HFF-Myc (cell line): ENCODE data around the gene MIPOL1.

Source experiments
- DNase-seq: peaks from one replicate; pipeline ENCODE4 v3.0.0-alpha.2; 2011; ENCODE audit warnings: low read depth; ENCODE audit errors: extremely low read depth
- H3K4me3 ChIP-seq: replicated peaks from 2 replicates; pipeline ENCODE4 v1.5.1; 2011; ENCODE audit warnings: low read depth, mild to moderate bottlenecking, control low read depth, low read length
- TF ChIP-seq, protein P1 (sequence below): IDR thresholded peaks from 2 replicates; pipeline ENCODE4 v1.5.1; 2012; ENCODE audit warnings: mild to moderate bottlenecking, low read depth, low read length, control low read depth; ENCODE audit errors: missing control alignments

The MIPOL1 gene

DNA sequence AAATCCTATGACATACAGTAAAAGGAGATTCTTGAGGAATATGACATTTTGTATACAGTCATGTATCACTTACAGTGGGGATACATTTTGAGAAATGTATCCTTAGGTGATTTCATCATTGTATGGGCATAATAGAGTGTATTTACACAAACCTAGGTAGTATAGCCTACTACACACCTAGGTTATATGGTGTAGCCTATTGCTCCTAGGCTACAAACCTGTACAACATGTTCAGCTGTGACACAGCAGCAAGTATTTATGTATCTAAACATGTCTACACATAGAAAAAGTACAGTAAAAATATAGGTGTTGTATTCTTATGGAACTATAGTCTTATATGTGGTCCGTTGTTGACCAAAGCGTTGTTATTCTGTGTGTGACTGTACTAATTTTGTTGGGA lies 218.5 kb downstream of the MIPOL1 start:
- H3K4me3 ChIP-seq = no peak overlapping the region
- DNase-seq = no peak
- TF ChIP-seq, protein P1, sequence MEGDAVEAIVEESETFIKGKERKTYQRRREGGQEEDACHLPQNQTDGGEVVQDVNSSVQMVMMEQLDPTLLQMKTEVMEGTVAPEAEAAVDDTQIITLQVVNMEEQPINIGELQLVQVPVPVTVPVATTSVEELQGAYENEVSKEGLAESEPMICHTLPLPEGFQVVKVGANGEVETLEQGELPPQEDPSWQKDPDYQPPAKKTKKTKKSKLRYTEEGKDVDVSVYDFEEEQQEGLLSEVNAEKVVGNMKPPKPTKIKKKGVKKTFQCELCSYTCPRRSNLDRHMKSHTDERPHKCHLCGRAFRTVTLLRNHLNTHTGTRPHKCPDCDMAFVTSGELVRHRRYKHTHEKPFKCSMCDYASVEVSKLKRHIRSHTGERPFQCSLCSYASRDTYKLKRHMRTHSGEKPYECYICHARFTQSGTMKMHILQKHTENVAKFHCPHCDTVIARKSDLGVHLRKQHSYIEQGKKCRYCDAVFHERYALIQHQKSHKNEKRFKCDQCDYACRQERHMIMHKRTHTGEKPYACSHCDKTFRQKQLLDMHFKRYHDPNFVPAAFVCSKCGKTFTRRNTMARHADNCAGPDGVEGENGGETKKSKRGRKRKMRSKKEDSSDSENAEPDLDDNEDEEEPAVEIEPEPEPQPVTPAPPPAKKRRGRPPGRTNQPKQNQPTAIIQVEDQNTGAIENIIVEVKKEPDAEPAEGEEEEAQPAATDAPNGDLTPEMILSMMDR = no peak

DNA sequence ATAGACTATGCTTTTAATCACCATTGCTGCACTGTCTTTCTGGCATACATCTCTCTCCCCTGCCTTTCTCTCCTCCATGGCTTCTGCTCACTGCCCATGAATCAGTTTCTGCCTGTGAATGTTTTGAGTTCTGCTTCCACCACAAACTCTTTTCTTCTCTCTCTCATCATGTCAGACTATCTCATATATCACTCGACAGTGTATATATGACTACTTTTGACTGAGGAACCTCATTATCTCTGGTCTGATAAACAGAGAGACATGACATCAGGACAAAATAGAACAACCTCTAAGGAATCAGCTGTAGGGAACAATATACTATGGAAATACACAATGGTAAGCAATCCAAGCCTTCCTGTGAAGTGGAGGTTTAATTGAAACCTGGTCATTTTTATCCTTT lies 219.4 kb downstream of the MIPOL1 start:
- no peak overlapping the region for H3K4me3 ChIP-seq
- TF ChIP-seq, protein P1 = no peak
- DNase-seq = no peak

DNA sequence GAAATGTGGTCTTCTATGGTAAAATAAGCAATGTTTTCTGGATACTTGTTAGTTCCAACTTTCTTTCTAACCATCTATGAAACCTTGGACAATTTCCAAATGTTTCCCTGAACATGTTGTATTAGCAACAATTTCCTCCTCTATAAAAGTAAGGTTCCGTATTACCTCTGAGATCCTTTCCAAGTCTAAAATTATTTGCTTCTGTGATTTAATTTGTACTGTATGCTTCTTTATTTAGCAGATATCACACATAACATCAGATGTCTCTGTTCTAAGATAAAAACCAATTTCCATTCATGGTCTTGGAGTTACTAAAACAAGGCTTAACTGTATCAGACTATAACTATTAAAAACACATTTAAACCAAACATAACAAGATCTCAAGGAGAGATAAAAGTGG lies 220.1 kb downstream of the MIPOL1 start:
- TF ChIP-seq, protein P1 = no peak
- no peak for DNase-seq
- no peak overlapping the region for H3K4me3 ChIP-seq

DNA sequence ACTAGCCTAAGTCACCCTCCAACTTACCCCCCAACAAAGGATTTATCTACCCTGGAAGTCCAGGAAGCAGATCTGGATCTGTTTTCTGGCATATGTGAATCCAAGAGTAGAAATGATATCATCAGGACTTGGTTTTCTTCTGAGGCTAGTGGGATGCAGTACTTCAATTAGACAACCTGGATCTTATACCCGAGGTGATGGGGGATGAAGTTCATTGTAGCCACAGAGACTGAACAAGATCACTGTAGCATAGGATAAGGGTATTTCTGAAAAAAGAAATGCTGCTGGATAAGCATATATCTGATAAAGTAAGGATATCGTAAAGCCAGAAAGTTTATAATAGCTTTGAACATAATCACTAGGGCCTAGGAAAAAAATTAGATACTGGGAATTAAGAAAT lies 222.9 kb downstream of the MIPOL1 start:
- DNase-seq = no peak
- no peak overlapping the region for H3K4me3 ChIP-seq

DNA sequence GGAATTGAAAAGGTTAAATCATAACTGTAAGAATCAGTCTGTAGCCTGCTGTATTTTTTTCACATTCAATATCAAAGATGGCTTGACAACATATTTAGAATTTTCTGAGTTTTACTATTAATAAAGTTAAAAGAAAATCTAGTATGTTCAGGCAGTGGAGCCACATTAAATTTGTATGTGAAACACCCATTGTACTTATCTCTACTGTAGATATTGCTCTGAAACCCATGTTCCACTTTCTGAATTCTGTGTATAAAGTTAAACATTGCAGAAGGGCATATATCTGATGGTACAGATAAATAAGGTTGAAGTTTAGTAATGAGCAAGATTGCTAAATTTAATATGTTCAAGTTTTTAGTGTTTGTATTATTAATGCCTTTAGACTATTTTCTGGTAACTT lies 224.6 kb downstream of the MIPOL1 start:
- TF ChIP-seq, protein P1 = no peak
- no peak overlapping the region for H3K4me3 ChIP-seq
- DNase-seq = no peak

More for the DNA sequence above, 222.9 kb downstream of the MIPOL1 start:
- TF ChIP-seq, protein P1 = no peak

DNA sequence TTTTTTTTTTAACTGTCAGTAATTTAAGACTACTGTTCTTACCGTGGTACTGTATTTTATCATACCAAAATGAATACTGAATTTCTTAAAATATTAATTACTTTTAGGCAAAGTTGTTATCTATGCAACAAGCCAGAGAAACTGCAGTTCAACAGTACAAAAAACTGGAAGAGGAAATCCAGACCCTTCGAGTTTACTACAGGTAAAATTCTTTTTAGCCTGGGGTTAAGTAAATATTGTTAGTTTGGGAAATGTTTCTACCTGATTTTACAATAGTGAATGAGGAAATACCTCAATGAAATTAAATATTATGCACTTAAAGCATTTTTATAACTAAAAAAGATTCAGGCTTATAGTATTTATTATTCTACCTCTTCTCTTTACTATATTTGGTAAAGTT lies 225.0 kb downstream of the MIPOL1 start:
- no peak overlapping the region for H3K4me3 ChIP-seq
- TF ChIP-seq, protein P1 = no peak
- no peak for DNase-seq

DNA sequence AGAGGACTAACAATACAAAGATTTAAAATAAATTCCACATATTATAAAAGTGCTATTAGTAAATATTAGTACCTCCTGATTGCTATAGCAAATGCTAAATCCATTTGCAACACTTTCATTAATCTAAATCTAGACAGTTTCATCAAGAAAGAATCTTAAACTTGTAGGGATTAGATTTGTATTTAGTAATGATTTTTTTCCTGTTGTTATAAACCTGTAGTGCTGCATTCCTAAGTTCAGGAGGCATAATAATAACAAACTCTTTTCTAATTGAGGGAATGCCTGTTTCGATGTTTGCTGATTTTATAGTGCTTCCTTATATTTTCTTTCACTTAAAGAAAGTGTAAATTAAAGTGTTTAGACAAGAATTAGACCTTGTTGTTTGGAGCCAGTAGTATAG lies 231.2 kb downstream of the MIPOL1 start:
- TF ChIP-seq, protein P1 = no peak
- DNase-seq = no peak
- no peak overlapping the region for H3K4me3 ChIP-seq
